ENCODE results near the gene SLC27A5. TPM values are rescaled to one million over a fixed set of nuclear protein-coding genes. Genes with fewer than 3 reads are reported as not detected.
A peak's percentile ranks its signal among the peaks of the same experiment; 100 is the strongest.
"Not testable (repeated sequence)": the region's sequence is repeated elsewhere in the genome, so short reads cannot be mapped to it uniquely, and the experiment has no call there.

SLC27A5 gene
- total RNA-seq, 4 donors from 2014 or later: 1.8 to 10.2 (median 6.7) TPM

- Histone ChIP-seq H3K9me3 (no peaks in the 10 kb centered on the region), H3K27ac (peak overlapping the region; percentile 84 to 87), H3K4me1 (peaks cover 0 to 5% of the 10 kb centered on the region in 2 donors), H3K27me3 (no peaks in the 10 kb centered on the region), H3K36me3 (no peaks in the 10 kb centered on the region), H3K4me3 (peak overlapping the region; percentile 55 to 58)
- intact Hi-C loops (cut with DNase I; ENCODE audit: low total_unique reads): no loop called here
- TF ChIP-seq POLR2A (IDR thresholded peaks at IDR 0.05) (no peak), CTCF (IDR thresholded peaks at IDR 0.05) (no peak)
- no peak for DNase-seq
These were observed 36.6 kb downstream of the SLC27A5 start for GRCh38 chr19:58474997-58475713.

- no peak overlapping the region for H3K4me3 ChIP-seq
- peaks cover 0 to 5% of the 10 kb centered on the region in 2 donors for H3K4me1 ChIP-seq
- H3K36me3 ChIP-seq: no peaks in the 10 kb centered on the region
- H3K27me3 ChIP-seq: no peaks in the 10 kb centered on the region
- intact Hi-C loops (cut with DNase I; ENCODE audit: low total_unique reads): no loop called here
- H3K27ac ChIP-seq: no peak overlapping the region
- TF ChIP-seq CTCF (IDR thresholded peaks at IDR 0.05) (no peak), POLR2A (IDR thresholded peaks at IDR 0.05) (no peak)
- no peaks in the 10 kb centered on the region for H3K9me3 ChIP-seq
- DNase-seq: no peak
These were observed 37.3 kb downstream of the SLC27A5 start for GRCh38 chr19:58474291-58474996.

GRCh38 chr19:58473775-58474174, 38.0 kb downstream of the SLC27A5 start:
- Histone ChIP-seq H3K9me3 (no peaks in the 10 kb centered on the region), H3K27me3 (no peaks in the 10 kb centered on the region), H3K4me3 (no peak overlapping the region), H3K27ac (no peak overlapping the region), H3K36me3 (no peaks in the 10 kb centered on the region), H3K4me1 (peaks cover 0 to 5% of the 10 kb centered on the region in 2 donors)
- TF ChIP-seq CTCF (IDR thresholded peaks at IDR 0.05) (no peak), POLR2A (IDR thresholded peaks at IDR 0.05) (no peak)
- no peak for DNase-seq
- intact Hi-C loops (cut with DNase I; ENCODE audit: low total_unique reads): no loop called here

- TF ChIP-seq POLR2A (IDR thresholded peaks at IDR 0.05) (no peak), CTCF (IDR thresholded peaks at IDR 0.05) (no peak)
- intact Hi-C loops (cut with DNase I; ENCODE audit: low total_unique reads): no loop called here
These were observed 40.1 kb downstream of the SLC27A5 start for GRCh38 chr19:58471736-58472135.

GRCh38 chr19:58470837-58471543, 40.8 kb downstream of the SLC27A5 start:
- H3K36me3 ChIP-seq; H3K27ac ChIP-seq; H3K27me3 ChIP-seq; DNase-seq; intact Hi-C loops (cut with DNase I; ENCODE audit: low total_unique reads); H3K4me3 ChIP-seq; H3K9me3 ChIP-seq; H3K4me1 ChIP-seq: not testable (repeated sequence)

More at GRCh38 chr19:58471736-58472135, 40.1 kb downstream of the SLC27A5 start:
- H3K36me3 ChIP-seq: no peaks in the 10 kb centered on the region
- H3K4me3 ChIP-seq: no peak overlapping the region
- no peak for DNase-seq
- peaks cover 0 to 8% of the 10 kb centered on the region in 2 donors for H3K4me1 ChIP-seq
- no peak overlapping the region for H3K27ac ChIP-seq
- H3K27me3 ChIP-seq: no peaks in the 10 kb centered on the region
- H3K9me3 ChIP-seq: no peaks in the 10 kb centered on the region

All from uterus (tissue), 4 donors.